GM13976 (cell line): ENCODE data around the gene CUL4B.
"Not testable (repeated sequence)": the region's sequence is repeated elsewhere in the genome, so short reads cannot be mapped to it uniquely, and the experiment has no call there.

Experiments used
- DNase-seq: peaks from one replicate; pipeline ENCODE4 v3.0.0; 2012; ENCODE audit warnings: low spot score
- in situ Hi-C: fragments of 300-500 bp; cut with MboI; formaldehyde crosslinking; loops from one replicate; pipeline ENCODE4 v1.12.0; 2022; ENCODE audit warnings: low sequenced_read_pairs, mixed read lengths, inconsistent platforms; ENCODE audit not compliant: unreplicated experiment
- TF ChIP-seq, protein P1 (sequence below): IDR thresholded peaks from 2 replicates; pipeline ENCODE4 v1.5.1; 2012; ENCODE audit warnings: borderline replicate concordance, mild to moderate bottlenecking; ENCODE audit not compliant: insufficient read depth; ENCODE audit errors: extremely low read depth, missing control alignments, control extremely low read depth

CUL4B gene

DNA sequence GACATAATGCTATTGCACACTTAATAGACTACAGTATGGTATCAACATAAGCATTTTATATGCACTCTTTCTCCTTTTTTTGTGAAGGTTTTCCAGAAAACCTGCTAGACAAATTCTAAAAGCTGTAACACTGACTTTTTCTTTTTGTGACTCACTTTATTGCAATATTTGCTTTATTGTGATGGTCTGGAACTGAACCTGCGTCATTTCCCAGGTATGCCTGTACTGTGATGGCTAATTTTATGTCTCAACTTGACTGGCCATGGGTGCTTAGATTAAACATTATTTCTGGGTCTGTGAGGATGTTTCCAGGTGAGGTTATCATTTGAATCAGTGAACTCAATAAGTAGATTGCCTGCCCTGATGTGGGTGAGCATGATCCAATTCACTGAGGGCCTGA is 56.2 kb downstream of the CUL4B start:
- TF ChIP-seq, protein P1, sequence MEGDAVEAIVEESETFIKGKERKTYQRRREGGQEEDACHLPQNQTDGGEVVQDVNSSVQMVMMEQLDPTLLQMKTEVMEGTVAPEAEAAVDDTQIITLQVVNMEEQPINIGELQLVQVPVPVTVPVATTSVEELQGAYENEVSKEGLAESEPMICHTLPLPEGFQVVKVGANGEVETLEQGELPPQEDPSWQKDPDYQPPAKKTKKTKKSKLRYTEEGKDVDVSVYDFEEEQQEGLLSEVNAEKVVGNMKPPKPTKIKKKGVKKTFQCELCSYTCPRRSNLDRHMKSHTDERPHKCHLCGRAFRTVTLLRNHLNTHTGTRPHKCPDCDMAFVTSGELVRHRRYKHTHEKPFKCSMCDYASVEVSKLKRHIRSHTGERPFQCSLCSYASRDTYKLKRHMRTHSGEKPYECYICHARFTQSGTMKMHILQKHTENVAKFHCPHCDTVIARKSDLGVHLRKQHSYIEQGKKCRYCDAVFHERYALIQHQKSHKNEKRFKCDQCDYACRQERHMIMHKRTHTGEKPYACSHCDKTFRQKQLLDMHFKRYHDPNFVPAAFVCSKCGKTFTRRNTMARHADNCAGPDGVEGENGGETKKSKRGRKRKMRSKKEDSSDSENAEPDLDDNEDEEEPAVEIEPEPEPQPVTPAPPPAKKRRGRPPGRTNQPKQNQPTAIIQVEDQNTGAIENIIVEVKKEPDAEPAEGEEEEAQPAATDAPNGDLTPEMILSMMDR: no peak
- DNase-seq: no peak
- in situ Hi-C loops: no loop called here

DNA sequence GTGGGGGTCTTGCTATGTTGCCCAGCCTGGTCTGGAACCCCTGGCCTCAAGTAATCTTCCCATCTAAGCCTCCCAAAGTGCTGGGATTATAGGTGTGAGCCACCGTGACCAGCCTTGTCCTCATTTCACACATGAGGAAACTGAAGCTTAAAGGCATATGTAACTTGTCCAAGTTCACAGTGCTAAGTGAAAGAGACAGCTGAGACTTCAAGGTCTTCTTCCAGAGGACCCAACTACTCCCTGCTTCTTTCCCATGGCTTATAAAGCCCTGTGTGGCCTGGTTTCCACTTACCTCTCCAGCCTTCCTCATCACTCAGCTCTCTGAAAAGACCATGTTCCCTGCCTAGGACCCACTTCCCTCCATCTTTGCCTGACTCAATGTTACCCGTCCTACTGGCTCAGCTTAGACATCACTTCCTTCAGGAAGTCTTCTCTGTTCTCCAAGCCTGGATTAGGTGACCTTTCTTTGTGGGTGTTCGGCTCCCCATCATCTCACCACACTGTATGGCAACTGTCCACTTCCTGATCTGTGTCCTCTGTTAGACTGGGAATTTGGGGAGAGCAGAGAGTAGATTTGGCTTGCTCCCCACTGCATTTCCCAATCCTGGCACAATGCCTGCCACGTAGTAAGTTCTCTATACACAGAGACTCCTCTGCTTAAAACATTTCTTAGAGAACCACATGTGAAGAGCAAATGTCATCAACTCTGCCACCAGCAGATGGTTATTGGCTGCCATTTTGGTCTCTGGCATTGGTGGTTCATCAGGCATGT is 61.3 kb downstream of the CUL4B start:
- TF ChIP-seq, protein P1: no peak
- in situ Hi-C loops: no loop called here
- DNase-seq: no peak

DNA sequence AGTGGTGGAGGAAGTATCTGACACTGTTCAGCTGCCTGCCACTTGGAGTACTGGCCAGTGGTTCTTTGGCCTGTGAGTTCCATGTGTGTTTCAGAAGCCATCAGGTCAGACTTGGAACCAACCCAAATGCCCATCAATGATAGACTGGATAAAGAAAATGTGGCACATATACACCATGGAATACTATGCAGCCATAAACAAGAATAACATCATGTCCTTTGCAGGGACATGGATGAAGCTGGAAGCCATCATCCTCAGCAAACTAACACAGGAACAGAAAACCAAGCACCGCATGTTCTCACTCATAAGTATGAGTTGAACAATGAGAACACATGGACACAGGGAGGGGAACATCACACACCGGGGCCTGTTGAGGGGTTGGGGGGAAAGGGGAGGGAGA is 70.6 kb downstream of the CUL4B start:
- DNase-seq, in situ Hi-C loops: not testable (repeated sequence)

DNA sequence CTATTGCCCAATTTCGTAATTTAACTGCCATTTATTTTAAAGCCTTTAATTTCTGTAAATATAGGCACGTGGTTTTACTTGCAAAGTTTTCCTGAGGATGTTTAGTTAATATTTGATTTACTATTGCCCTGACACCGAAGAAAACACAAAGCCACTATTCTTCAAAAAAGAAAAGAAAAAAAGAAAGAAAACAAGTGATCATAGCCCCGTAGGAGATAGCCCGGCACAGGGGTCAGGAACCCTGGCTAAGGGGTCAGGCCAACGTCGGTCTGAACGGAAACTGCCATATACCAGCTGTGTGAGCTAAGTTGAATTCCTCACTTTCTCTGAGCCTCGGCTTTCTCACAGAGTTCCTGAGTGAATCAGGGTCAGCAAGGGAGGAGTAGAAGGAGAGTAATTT is 74.0 kb downstream of the CUL4B start:
- TF ChIP-seq, protein P1: no peak
- DNase-seq: no peak

DNA sequence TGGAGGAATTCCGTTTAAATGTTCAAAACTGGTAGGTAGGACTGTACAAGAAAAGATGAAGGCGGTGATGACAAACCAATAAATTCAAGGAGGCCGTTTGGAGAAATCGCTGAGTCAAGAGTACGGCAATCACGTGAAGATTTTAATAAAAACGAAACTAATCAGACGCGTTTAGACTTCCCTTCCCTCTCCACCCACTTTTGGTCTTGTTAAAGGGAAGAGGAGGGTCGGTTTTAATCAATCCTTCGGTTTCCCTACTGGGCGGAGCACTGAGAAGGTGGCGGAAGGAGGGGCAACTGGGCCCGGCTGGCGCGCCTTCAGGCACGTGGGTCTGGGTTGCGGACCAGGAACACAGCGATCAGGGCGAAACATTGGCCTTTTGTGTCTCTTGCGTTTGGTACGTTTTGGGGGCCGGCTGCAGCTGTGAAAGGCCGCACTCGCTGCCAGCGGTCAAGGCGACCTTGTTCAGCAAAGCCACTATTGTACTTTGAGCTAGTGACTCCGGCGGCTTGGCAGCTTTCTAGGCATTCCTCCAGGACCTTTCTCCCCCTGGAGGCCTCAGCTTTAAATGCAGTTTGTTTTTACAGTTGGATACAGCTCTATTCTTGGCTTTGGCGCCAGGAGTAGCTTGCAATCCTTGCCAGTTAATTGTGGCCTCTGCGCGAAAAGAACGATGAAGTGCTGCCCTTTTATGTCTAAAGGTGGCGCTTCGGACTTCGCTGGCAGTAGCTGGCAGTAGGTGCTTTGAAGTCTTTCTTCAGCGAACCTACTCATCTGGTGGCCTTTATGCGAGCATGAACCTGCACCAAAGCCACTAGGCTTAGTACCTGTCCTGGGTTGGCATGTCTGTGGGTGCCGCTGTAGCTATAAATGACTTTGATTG is 74.9 kb downstream of the CUL4B start:
- peak; percentile 49 for DNase-seq
- in situ Hi-C loops: no loop called here

More for the DNA sequence above, 74.0 kb downstream of the CUL4B start:
- in situ Hi-C loops: no loop called here

DNA sequence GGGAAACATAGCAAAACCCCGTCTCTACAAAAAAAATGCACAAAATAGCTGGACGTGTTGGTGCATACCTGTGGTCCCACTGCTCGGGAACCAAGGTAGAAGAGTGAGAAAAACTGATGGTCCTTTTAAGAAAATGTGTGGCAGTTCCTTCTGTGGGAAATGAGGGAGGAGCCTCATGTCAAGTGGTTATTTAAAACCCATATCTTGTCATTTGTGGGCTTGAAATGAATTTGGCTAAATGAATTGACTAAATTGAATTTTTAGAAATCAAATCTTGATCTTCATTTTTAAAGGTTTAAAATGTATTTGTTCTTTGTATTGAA is 75.5 kb downstream of the CUL4B start:
- DNase-seq: no peak
- in situ Hi-C loops: no loop called here
- TF ChIP-seq, protein P1: no peak

More for the DNA sequence above, 74.9 kb downstream of the CUL4B start:
- TF ChIP-seq, protein P1: peak; percentile 23

DNA sequence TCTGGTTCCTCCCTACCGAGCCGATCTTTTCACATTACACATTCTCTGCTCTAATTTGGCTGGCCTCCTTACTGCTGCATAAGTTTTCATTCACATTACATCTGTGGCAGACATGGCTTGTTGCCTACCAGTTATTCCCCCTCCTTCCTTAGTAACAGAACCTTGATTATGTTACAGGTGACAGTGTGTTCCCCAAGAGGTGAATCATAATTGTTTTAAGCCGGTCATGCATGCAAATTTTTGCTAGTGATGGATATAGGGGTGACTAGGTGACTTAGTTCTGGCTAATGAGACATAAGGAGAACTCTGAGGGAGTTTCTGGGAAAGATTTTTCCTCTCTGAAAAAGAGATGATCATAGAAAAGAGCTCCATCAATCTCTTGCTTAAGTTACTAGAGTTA is 83.3 kb downstream of the CUL4B start:
- in situ Hi-C loops: no loop called here
- TF ChIP-seq, protein P1: no peak
- no peak for DNase-seq
